Natural killer cell (primary cell): ENCODE results near the gene ANXA3. TPM values are rescaled to one million over a fixed set of nuclear protein-coding genes. Genes with fewer than 3 reads are reported as not detected.

Experiments
- ATAC-seq, 3 donors: fragments of 150-1000 bp in 2 of 3; fragments of 200-7000 bp in 1 of 3; cut with Tn5 transposase; 1 replicate in 1 of 3; 2 replicates in 2 of 3; pipeline ENCODE4 v1.10.0; 2021; ENCODE audit warnings: mild to moderate bottlenecking in 2 of 3, moderate library complexity in 2 of 3
- DNase-seq, 2 donors: peaks; one replicate each; pipeline versions ENCODE4 v3.0.0 to v3.0.0-alpha.2; 2013 to 2021; ENCODE audit warnings: mixed read lengths in 1 of 2
- H3K27ac ChIP-seq: one replicate; pipeline ENCODE4 v1.5.1; 2013; ENCODE audit warnings: mild to moderate bottlenecking, low read length
- H3K27me3 ChIP-seq: one replicate; pipeline ENCODE4 v1.6.1; 2013; ENCODE audit warnings: low read length; ENCODE audit not compliant: control insufficient read depth, insufficient read depth
- H3K36me3 ChIP-seq: one replicate; pipeline ENCODE4 v1.6.1; 2013; ENCODE audit warnings: low read length; ENCODE audit not compliant: control insufficient read depth, insufficient read depth
- H3K4me1 ChIP-seq: one replicate; pipeline ENCODE4 v1.6.1; 2013; ENCODE audit warnings: low read length; ENCODE audit not compliant: control insufficient read depth, insufficient read depth
- H3K4me3 ChIP-seq: one replicate; pipeline ENCODE4 v1.5.1; 2013; ENCODE audit warnings: low read length
- H3K9me3 ChIP-seq: one replicate; pipeline ENCODE4 v1.6.1; 2013; ENCODE audit warnings: low read length; ENCODE audit not compliant: control insufficient read depth, insufficient read depth
- H3K27ac Mint-ChIP-seq, 2 donors: one replicate each; pipeline ENCODE4 v1.8.0; 2022; ENCODE audit warnings: mild to moderate bottlenecking in 2 of 2, mixed read lengths in 2 of 2, moderate library complexity in 1 of 2
- H3K27me3 Mint-ChIP-seq, 2 donors: one replicate each; pipeline ENCODE4 v1.8.0; 2022; ENCODE audit warnings: low read depth in 2 of 2, mixed read lengths in 2 of 2
- H3K36me3 Mint-ChIP-seq: one replicate; pipeline ENCODE4 v1.8.0; 2022; ENCODE audit warnings: mixed read lengths
- H3K4me1 Mint-ChIP-seq, 2 donors: one replicate each; pipeline ENCODE4 v1.8.0; 2022; ENCODE audit warnings: mixed read lengths in 2 of 2
- H3K4me3 Mint-ChIP-seq: one replicate; pipeline ENCODE4 v1.8.0; 2022; ENCODE audit warnings: mild to moderate bottlenecking, moderate library complexity, mixed read lengths
- H3K9me3 Mint-ChIP-seq, 2 donors: one replicate each; pipeline ENCODE4 v1.8.0; 2022; ENCODE audit warnings: mixed read lengths in 2 of 2
- WGBS: methylation state at CpG from one replicate; pipeline ENCODE4 v1.1.7; 2013; ENCODE audit warnings: missing lambda C conversion rate; ENCODE audit not compliant: insufficient coverage; 5-methylcytosine and 5-hydroxymethylcytosine counted together
- intact Hi-C: fragments of 100-400 bp; cut with micrococcal nuclease; formaldehyde crosslinking; loops from one replicate; pipeline ENCODE4 v1.14.2; 2022
- total RNA-seq, 4 donors: library from RNA; stranded (reverse); fragments of 120-200 nt in 1 of 4; gene quantifications; one replicate each; pipeline versions ENCODE4 v1.2.3 to v1.2.4, GENCODE V29; 2013 to 2022
- TF ChIP-seq, protein P1 (sequence below): fragments of 200-600 bp; IDR thresholded peaks from one replicate; pipeline ENCODE4 v1.8.0; 2022; ENCODE audit warnings: antibody characterized with exemption

Gene ANXA3
- total RNA-seq, 3 donors from 2014 or later (not counting 1 experiment from before 2014, with no cell fraction given), result 1.1 to 1.2 TPM; not detected in 1

- WGBS, result 84% methylated on average over 1 of the region's 1 CpG
- TF ChIP-seq, protein P1, sequence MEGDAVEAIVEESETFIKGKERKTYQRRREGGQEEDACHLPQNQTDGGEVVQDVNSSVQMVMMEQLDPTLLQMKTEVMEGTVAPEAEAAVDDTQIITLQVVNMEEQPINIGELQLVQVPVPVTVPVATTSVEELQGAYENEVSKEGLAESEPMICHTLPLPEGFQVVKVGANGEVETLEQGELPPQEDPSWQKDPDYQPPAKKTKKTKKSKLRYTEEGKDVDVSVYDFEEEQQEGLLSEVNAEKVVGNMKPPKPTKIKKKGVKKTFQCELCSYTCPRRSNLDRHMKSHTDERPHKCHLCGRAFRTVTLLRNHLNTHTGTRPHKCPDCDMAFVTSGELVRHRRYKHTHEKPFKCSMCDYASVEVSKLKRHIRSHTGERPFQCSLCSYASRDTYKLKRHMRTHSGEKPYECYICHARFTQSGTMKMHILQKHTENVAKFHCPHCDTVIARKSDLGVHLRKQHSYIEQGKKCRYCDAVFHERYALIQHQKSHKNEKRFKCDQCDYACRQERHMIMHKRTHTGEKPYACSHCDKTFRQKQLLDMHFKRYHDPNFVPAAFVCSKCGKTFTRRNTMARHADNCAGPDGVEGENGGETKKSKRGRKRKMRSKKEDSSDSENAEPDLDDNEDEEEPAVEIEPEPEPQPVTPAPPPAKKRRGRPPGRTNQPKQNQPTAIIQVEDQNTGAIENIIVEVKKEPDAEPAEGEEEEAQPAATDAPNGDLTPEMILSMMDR, result no peak
These were observed 66.9 kb downstream of the ANXA3 start for GRCh38 chr4:78618436-78618835.

GRCh38 chr4:78621395-78621794 is 69.8 kb downstream of the ANXA3 start:
- TF ChIP-seq, protein P1, result no peak
- 74% methylated on average over 4 of the region's 4 CpGs for WGBS
- Mint-ChIP-seq H3K36me3 (no peaks in the 10 kb centered on the region), H3K27me3 (peaks cover 0 to 12% of the 10 kb centered on the region in 2 donors), H3K4me1 (no peaks in the 10 kb centered on the region), H3K27ac (no peak overlapping the region), H3K4me3 (no peak overlapping the region), H3K9me3 (no peaks in the 10 kb centered on the region)
- Histone ChIP-seq H3K27ac (no peak overlapping the region), H3K4me3 (no peak overlapping the region), H3K9me3 (no peaks in the 10 kb centered on the region), H3K36me3 (no peaks in the 10 kb centered on the region), H3K4me1 (no peaks in the 10 kb centered on the region), H3K27me3 (no peaks in the 10 kb centered on the region)
- ATAC-seq, result no peak
- DNase-seq, result no peak
- intact Hi-C loops, result no loop called here

More at GRCh38 chr4:78618436-78618835, 66.9 kb downstream of the ANXA3 start:
- no peak for DNase-seq
- Histone ChIP-seq H3K9me3 (no peaks in the 10 kb centered on the region), H3K27ac (no peak overlapping the region), H3K4me1 (no peaks in the 10 kb centered on the region), H3K27me3 (no peaks in the 10 kb centered on the region), H3K36me3 (no peaks in the 10 kb centered on the region), H3K4me3 (no peak overlapping the region)
- H3K36me3 Mint-ChIP-seq, result no peaks in the 10 kb centered on the region
- H3K27ac Mint-ChIP-seq, result no peak overlapping the region
- intact Hi-C loops, result no loop called here
- no peaks in the 10 kb centered on the region for H3K9me3 Mint-ChIP-seq
- H3K4me3 Mint-ChIP-seq, result no peak overlapping the region
- no peak for ATAC-seq
- H3K4me1 Mint-ChIP-seq, result no peaks in the 10 kb centered on the region
- peaks cover 0 to 12% of the 10 kb centered on the region in 2 donors for H3K27me3 Mint-ChIP-seq

DNA sequence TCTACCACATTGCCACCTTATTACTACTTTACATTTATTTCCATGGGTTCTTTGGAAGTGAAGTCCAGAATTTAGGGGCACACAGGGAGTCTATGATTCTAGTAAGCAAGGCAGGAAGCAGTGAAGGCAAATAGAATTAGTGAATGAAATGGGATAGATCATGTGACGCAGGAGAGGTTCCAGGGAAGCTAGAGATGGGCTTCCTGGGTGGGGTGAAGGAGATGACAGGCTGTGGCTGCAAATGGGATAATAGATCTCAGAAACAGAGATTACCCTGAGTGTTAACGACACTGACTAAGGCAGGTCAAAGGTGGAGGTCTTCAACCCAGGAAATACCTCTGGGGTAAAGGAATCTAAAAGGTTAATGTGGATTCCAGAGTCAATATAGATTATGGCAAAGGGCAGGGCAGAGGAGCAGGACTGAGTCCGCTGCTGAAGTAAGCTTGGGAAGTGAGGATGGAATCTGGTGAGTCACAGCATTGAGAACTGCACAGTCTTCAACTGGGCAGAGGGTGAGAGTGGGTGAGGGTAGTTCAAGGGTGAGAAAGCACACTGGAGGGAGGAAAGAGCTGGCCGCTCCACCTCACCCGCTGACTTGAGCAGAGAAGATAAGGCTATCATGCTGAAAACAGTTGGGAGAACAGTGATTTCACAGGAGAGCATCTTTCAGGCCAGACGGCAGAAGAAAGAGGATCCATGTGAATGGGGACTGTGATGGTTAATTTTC is 70.8 kb downstream of the ANXA3 start:
- Histone ChIP-seq H3K4me3 (no peak overlapping the region), H3K27me3 (no peaks in the 10 kb centered on the region), H3K27ac (no peak overlapping the region), H3K9me3 (no peaks in the 10 kb centered on the region), H3K4me1 (no peaks in the 10 kb centered on the region), H3K36me3 (no peaks in the 10 kb centered on the region)
- Mint-ChIP-seq H3K36me3 (no peaks in the 10 kb centered on the region), H3K27ac (no peak overlapping the region), H3K4me1 (no peaks in the 10 kb centered on the region), H3K4me3 (no peak overlapping the region), H3K9me3 (no peaks in the 10 kb centered on the region), H3K27me3 (peaks cover 0 to 12% of the 10 kb centered on the region in 2 donors)
- no peak for ATAC-seq
- DNase-seq, result no peak
- intact Hi-C loops, result no loop called here
- TF ChIP-seq, protein P1, result no peak
- 93% methylated on average over 6 of the region's 6 CpGs for WGBS

GRCh38 chr4:78624048-78624447 is 72.5 kb downstream of the ANXA3 start:
- Histone ChIP-seq H3K27ac (no peak overlapping the region), H3K4me1 (no peaks in the 10 kb centered on the region), H3K4me3 (no peak overlapping the region), H3K27me3 (no peaks in the 10 kb centered on the region), H3K9me3 (no peaks in the 10 kb centered on the region), H3K36me3 (no peaks in the 10 kb centered on the region)
- H3K9me3 Mint-ChIP-seq, result peaks cover 0 to 1% of the 10 kb centered on the region in 2 donors
- peaks cover 0 to 9% of the 10 kb centered on the region in 2 donors for H3K27me3 Mint-ChIP-seq
- intact Hi-C loops, result no loop called here
- H3K4me3 Mint-ChIP-seq, result no peak overlapping the region
- TF ChIP-seq, protein P1, result no peak
- 92% methylated on average over 7 of the region's 7 CpGs for WGBS
- no peaks in the 10 kb centered on the region for H3K36me3 Mint-ChIP-seq
- DNase-seq (no peak), ATAC-seq (no peak)
- H3K27ac Mint-ChIP-seq, result no peak overlapping the region
- H3K4me1 Mint-ChIP-seq, result peaks cover 0 to 2% of the 10 kb centered on the region in 2 donors
